GM10266 (cell line): ENCODE results near the gene ZKSCAN2.

Source experiments
- DNase-seq: peaks from one replicate; pipeline ENCODE4 v3.0.0; 2012; ENCODE audit errors: extremely low spot score
- CTCF ChIP-seq: IDR thresholded peaks from 2 replicates; pipeline ENCODE4 v1.5.1; 2012; ENCODE audit warnings: mild to moderate bottlenecking, low read depth; ENCODE audit not compliant: control insufficient read depth, insufficient read depth; ENCODE audit errors: missing control alignments

The ZKSCAN2 gene

GRCh38 chr16:25279491-25279890, 21.8 kb upstream of the ZKSCAN2 start:
- DNase-seq, result no peak
- no peak for TF ChIP-seq CTCF

GRCh38 chr16:25271421-25271820, 13.8 kb upstream of the ZKSCAN2 start:
- DNase-seq, result no peak

GRCh38 chr16:25270577-25270976, 12.9 kb upstream of the ZKSCAN2 start:
- TF ChIP-seq CTCF, result no peak
- DNase-seq, result no peak

More at GRCh38 chr16:25271421-25271820, 13.8 kb upstream of the ZKSCAN2 start:
- TF ChIP-seq CTCF, result no peak

- no peak for TF ChIP-seq CTCF
- DNase-seq, result no peak
Measured at GRCh38 chr16:25269879-25270278, 12.2 kb upstream of the ZKSCAN2 start.

GRCh38 chr16:25265968-25266367, 8.3 kb upstream of the ZKSCAN2 start:
- no peak for DNase-seq
- TF ChIP-seq CTCF, result no peak

GRCh38 chr16:25264597-25264996, 7.0 kb upstream of the ZKSCAN2 start:
- TF ChIP-seq CTCF, result no peak
- no peak for DNase-seq

- DNase-seq, result no peak
- TF ChIP-seq CTCF, result no peak
Measured at GRCh38 chr16:25260416-25260815, 2.8 kb upstream of the ZKSCAN2 start.

GRCh38 chr16:25258861-25259179, 1.2 kb upstream of the ZKSCAN2 start:
- no peak for DNase-seq
- no peak for TF ChIP-seq CTCF
